DMS114 treated with DMSO at 0.1 percent for 48 hours (cell line): Measurements from ENCODE around the gene MERTK.

Experiments
- DNase-seq: peaks from one replicate; lab custom pipeline; 2025; ENCODE audit not compliant: unreplicated experiment; lab: John Stamatoyannopoulos, UW

Gene MERTK

DNA sequence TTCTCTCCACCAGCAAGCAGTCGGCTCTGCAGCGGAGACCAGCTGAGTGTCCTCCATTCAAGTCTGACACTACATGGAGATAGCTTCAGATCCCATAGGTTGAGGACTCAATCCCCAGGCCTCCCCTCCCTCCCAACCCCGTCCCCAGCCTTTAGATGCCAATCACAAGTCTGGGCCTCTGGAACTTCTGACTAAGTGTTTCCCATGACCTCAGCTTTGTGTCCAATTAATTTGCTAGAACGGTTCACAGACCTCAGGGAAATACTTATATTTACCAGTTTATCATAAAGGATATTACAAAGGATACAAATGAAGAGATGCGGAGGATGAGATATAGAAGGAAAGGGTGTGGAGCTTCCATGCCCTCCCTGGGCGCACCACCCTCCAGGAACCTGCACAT is 77.4 kb downstream of the MERTK start:
- DNase-seq = no peak

DNA sequence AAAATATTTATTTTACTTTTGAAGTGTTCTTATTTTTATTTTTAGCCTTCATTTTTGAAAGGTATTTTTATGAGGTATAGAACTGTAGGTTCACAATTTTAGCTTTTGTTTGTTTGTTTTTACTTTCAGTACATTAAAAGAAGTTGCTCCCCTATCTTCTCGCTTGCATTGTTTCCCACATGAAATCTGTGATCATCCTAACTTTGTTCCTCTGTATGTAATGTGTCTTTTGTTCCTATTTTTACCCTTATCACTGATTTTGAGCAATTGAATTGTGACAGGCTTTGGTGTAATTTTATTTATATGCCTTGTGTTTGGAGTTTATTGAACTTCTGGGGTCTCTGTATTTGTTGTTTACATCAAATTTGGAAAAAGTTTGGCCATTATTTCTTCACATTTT is 78.8 kb downstream of the MERTK start:
- no peak for DNase-seq

DNA sequence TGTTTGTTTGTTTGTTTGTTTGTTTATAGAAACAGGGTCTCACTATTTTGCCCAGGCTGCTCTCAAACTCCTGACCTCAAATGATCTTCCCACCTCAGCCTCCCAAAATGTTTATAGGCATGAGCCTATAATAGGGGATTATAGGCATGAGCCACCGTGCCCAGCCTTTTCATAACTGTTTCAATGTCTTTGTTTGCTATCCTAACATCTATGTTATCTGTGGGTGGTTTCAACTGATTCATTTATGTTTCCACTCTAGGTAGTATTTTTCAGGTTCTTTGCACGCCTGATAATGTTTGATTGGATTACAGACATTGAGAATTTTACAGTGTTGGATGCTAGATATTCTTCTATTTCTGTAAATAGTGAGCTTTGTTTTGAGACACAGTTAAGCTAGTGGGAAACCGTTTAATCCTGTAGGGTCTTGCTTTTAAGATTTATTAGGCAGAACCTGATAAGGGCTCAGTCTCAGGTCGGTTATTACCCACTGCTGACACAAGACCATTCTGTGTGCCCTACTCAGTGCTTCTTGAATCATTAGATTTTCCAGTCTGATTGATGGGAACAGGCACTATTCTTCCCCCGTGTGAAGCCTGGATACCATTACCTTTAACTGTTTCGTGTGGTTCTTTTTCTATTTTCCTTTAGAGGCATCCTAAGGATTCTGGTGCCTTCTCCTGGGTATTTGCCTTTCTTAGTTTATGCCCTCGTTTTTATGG is 80.2 kb downstream of the MERTK start:
- no peak for DNase-seq

DNA sequence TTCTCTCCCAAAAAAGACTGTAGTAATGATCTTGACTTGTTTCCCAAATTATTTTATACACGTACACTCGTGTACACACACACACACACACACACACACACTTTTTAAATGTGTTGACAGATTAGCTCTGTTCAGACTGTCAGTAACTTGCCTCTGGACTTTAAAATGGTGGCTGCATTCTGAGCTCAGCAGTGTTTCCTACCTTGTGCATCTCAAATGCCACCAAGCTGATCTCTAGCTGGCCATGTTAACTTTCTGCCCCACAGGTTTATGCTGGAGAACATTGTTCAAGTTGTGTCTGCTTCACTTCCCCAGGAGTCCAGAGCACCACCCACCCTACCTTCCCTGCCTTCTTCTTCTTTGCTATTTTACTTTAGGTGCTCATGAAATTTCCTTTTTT is 83.3 kb downstream of the MERTK start:
- no peak for DNase-seq

DNA sequence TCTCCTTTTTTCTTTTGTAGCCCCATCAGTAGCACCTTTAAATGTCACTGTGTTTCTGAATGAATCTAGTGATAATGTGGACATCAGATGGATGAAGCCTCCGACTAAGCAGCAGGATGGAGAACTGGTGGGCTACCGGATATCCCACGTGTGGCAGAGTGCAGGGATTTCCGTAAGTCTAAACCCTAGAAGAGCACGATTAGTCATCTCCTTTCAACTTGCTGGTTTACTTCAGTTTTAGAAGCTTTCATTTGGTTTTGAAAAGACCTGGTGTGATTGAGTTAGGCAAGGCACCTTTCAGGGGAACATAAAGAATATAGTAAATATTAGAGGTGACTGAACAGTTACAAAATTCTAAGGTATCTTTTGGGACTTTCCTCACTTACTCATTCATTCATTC is 84.4 kb downstream of the MERTK start:
- DNase-seq = no peak

GRCh38 chr2:111983478-111984212 is 85.2 kb downstream of the MERTK start:
- DNase-seq = no peak

DNA sequence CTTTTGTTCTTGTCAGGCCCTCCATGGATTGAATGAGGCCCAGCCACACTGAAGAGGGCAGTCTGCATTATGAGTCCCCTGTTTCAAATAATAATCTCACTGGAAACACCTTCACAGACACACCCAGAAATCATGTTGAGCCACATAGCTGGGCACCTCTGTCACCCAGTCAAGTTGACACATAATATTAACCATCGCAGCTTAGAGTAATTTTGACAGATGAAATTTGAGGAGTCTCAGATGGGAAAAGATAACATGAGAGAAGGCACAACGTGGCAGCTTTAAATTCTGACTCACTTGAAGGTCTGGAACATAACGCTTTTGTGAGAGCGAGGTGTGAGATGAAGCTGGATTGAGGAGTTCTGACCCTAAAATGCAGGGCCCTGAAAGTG is 85.8 kb downstream of the MERTK start:
- no peak for DNase-seq

DNA sequence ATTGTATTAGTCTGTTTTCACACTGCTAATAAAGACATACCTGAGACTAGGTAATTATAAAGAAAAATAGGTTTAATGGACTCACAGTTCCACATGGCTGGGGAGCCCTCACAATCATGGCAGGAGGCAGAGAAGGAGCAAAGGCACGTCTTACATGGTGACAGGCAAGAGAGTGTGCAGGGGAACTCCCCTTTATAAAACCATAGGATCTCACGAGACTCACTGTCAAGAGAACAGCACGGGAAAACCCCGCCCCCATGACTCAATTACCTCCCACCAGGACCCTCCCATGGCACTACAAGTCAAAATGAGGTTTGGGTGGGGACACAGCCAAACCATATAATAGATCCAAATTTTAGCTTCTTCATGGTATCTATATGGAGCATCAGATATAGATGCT is 87.1 kb downstream of the MERTK start:
- DNase-seq = no peak

GRCh38 chr2:111986116-111986900 is 87.9 kb downstream of the MERTK start:
- DNase-seq = no peak

DNA sequence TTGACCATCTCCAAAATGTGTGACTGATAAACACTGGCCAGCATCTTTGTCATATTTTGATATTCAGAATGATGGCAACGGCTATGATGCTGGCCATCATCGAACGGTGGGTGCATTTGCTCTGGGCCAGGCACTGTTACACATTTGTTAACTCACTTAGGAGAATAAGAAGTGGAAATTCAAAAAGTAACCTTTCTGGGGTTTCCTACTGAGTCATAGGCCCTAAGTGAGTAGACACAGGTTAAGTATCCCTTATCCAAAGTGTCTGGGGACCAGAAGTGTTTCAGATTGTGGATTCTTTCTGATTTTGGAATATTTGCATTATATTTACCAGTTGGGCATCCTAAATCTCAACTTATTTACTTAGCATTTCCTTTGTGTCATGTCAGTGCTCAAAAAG is 92.0 kb downstream of the MERTK start:
- no peak for DNase-seq

- no peak for DNase-seq
Measured at GRCh38 chr2:111990856-111991255, 92.4 kb downstream of the MERTK start.

DNA sequence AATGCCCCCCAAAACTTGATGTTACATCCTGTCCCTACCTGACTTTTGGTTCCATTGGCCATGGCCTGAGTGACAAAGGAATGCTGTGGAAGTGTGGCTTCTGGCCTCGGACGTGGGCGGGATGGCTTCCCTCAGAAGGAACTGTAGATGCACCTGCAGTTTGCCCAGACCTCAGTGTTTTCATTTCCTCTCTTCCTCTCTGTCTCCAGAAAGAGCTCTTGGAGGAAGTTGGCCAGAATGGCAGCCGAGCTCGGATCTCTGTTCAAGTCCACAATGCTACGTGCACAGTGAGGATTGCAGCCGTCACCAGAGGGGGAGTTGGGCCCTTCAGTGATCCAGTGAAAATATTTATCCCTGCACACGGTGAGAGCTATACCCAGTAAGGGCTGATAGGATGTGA is 95.6 kb downstream of the MERTK start:
- DNase-seq = no peak

DNA sequence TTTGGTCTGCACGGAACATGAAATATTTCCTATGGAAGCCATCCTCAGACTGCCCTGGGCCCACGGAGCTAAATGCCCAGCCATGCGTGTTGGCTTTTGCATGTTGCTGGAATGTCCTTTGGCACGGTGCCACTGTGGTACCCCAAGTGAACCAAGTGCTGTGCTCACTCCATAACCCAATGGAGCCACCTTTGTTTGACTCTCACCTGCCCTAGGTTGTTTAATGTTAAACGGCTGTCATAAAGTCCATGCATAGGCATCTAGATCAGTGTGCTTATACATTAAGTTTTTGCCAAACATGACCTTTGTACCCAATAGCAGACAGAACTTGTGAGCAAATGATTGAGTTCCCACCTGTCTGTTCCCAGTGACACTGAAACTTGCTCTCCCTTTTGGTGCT is 96.7 kb downstream of the MERTK start:
- DNase-seq = no peak

GRCh38 chr2:111999809-112000208 is 101.4 kb downstream of the MERTK start:
- DNase-seq = no peak

DNA sequence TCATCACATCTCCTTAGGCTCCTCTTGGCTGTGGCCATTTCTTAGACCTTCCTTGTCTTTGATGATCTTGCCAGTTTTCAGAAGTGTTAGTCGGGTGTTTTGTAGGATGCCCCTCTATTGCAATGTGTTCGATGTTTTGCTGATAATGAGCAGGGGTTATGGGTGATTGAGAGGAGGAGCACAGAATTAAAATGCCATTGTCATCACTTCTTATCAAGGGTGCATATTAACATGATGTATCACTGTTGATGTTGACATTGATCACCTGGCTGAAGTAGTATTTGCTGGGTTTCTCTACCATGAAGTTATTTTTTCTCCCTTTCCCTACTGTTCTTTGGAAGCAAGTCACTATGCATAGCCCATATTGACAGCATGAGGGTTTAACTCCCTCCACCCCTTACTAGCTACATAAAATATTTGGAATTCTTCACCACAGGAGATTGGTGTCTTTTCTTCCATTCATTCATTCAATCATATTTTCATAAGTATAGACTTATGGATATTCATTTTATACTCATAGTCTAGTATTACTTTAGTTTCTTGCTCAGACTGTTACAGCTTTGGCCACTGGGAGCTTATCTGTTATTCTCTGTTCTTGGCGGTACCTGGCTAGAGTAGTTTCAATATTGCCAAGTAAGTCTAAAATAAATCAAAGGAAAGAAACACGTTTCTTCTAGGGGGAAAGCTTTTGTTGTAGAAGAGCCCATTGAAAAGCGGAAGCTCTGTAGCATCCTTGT is 102.2 kb downstream of the MERTK start:
- no peak for DNase-seq

DNA sequence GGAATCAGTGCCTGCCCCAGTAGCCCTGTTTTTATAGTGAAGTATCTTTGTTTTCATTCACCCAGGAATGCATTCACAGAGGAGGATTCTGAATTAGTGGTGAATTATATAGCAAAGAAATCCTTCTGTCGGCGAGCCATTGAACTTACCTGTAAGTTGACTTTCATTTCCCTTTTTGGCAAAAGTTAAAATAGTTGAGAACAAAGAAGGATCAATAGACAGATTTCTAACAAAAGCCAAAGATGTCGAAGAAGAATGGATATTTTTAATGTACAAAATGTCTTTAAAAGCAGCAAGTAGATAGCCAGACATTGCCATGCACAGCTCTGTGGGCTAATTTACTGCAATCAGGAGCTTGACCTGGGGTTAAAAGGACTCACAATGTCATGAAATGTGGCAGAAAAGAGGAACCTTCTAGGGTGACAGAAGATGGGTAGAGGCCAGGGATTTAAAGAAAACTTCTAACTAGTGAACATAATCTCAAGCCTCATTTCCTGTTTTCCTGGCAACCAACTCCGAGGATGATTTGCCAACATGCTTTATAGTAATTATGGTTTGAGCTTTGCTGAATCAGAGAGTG is 102.8 kb downstream of the MERTK start:
- DNase-seq = no peak

- DNase-seq = no peak
Measured at GRCh38 chr2:112001942-112002341, 103.5 kb downstream of the MERTK start.

DNA sequence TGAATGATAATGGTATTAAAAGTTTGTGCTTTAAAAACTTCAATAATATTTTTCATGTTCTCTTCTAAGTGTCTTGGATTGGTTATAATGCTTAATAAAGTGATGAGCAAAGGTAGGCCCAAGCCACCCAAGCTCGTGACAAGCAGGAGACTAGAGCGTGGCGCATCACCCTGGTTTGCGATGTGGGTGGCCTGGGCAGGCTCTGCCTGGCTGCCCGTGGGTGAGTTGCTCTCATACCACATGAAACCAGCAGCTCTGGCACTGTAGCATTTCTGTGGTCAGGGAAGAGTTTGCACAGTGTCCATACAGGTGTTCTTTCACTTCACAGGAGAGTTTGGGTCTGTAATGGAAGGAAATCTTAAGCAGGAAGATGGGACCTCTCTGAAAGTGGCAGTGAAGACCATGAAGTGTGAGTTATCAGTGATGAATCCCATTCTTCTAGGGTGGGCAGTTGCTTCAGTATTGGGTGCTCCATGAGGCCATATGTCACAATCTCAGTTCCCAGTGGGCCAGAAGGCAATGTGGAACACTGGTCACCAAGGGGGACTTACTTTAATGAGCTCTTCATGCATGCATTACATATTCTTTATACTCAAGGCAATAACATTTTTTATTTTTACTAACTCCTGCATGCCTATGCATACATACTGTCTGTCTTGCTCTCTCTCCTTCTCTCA is 105.3 kb downstream of the MERTK start:
- no peak for DNase-seq

GRCh38 chr2:112004253-112004645 is 105.8 kb downstream of the MERTK start:
- no peak for DNase-seq

DNA sequence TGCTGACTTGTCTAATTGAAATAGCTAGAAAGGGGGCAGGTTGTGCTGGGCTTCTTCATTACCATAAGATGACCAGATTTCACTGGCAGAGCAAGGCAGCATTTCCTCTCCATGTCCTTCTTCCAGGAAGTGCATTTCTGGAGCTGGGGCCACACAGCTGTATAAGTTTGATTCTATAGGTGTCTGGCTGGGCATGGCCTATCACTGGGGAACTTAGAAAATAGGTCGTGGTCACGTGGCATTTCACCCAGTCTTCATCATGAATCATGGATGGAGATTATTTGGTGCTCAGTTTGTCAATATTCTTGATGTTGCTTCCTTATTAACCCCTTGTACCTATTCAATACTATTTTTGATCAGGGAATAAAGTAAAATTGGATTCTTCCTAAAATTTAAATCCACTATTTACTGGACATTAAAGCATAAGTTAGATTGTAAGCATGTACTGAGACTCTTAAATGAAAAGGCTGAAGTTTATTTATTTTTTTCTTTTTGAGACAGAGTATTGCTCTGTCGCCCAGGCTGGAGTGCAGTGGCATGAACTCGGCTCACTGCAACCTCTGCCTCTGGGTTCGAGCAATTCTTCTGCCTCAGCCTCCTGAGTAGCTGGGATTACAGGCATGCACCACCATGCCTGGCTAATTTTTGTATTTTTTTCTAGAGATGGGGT is 107.1 kb downstream of the MERTK start:
- DNase-seq = no peak
